CD4-positive, alpha-beta T cell treated with Interleukin-17A for 4 hours (primary cell): ENCODE measurements around the gene MAN2B1.
"Not testable (repeated sequence)": the region's sequence is repeated elsewhere in the genome, so short reads cannot be mapped to it uniquely, and the experiment has no call there.

ENCODE experiments used
- DNase-seq: peaks from one replicate; pipeline ENCODE4 v3.0.0-alpha.2; 2020; ENCODE audit warnings: mixed read lengths

MAN2B1 gene

DNA sequence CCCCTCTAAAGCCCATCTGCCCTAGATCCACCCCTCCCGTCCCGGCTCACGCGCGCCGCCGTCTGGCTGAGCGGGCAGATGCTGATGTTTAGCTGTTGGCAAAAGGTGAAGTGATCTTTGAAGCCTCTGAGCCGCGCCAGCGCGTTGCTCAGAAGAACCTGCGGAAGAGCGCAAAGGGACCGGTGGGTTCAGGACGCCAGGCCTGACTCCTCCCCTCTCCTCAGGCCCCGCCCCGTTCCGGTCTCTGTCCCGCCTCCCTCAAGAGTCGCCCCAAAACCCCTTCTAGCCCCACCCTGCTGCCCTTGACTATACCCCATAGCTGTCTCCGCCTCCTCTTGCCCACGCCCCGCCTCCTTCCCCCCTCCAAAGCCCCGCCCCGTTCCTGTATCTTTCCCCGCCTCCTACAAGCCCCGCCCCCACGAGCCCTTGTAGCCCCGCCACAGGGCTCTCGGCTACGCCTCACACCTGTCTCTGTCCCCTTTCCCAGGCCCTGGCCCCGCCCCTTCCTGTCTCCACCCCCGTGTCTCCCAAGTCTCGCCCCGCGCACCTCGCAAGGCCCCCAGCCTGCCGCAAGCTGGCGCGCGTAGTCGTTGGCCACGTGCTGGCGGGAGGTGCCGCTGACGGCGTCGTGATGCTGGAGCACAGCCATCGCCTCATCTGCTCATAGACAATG lies 9.5 kb downstream of the MAN2B1 start:
- DNase-seq = no peak

DNA sequence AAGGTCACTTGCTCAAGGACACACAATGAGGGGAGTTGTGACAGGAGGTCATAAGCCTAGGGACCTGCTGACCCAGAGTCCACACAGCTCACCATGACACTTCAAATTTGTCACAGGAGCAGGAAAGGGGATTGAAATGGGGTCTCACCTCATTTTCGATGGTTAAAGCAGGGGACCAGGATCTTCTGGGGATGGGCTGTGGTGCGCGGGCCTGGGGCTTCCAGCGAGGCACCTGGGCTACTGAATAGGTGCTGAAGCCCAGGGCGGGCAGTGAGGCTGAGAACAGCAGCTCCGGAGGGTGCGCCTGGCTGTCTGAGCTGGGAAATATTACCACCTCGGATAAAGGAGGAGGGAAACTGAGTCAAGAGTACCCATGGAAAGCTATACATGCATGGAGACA lies 11.0 kb downstream of the MAN2B1 start:
- DNase-seq = no peak

DNA sequence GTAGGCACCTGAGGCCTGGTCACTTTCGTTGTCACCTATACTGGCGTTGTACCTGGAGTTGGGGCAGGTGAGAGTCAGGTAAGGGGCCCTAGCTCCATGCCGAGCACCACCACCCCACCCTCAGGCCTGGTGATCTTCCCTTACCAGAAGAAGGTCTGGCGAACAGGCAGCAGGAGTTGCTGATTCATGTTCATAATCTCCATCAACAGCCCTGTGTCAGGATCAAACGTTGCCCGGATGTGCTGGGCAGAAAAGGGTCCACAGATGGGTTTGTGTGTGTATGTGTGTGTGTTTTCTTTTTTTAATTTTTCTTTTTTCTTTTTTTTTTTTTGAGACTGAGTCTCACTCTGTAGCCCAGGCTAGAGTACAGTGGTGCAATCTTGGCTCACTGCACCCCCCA lies 14.3 kb downstream of the MAN2B1 start:
- no peak for DNase-seq

DNA sequence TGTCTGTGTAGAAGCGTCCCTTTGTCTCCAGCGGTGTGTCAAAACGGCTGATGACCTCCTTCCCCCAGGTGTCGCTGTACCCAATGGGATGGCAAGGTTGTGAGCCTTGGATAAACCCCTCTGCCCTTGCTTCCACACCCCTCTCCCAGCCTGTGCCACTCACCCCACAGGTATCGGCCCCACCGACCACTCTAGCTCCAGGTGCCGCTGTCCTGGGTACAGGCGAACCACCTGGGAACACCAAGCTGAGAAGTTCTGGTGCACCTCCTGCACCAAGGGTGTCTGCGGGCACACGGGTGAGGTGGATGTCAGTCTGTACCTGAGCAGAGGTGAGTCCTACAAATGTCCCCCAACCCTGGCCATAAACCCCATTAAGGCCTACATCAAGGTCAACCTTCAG lies 16.6 kb downstream of the MAN2B1 start:
- DNase-seq = no peak

DNA sequence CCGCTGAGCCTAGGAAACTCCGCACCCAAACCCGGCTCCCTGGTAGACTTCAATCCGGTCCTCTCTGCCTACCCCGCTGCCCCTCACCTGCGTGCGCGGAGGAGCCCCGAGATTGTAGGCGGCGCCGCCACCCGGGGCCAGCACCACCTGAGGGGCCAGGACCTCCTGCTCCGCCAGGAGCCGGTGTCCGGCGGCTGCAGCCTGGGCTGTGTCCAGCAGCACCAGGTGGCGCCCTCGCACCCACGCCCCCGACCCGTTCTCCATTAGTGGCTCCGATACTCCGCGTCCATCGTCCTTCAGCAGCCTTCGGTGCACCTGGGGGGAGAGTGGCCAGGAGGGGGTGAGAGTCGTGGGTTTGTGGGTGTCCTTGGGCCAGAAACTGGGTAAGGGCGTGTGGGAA lies 18.5 kb downstream of the MAN2B1 start:
- no peak for DNase-seq

DNA sequence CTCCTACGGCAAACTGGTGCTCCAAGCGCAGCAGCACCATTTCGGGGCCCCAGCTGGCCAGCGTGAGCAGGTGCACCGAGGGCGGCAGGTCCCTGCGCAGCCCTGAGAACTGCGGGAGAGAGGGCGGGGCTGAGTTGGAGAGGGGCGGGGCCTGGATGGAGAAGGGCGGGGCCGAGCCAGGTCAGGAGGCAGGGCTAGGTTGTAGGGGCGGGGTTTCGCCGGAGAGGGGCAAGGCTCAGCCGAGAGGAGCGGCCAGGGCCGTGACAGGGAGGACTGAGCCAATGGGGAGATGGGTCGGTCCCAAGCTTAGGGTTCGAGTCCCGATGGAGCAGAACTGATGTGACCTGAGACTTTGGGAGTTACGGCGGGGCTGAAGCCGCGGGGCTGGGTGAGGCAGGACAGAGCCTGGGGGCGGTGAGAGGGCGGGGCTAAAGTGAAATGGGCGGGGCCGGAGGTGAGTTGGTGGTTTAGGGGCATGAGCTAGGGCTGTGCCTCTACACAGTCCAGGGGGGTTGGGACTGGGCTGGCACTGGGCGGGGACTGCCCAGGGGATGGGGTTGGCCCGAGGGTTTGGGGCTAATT lies 19.0 kb downstream of the MAN2B1 start:
- DNase-seq = peak; percentile 44

DNA sequence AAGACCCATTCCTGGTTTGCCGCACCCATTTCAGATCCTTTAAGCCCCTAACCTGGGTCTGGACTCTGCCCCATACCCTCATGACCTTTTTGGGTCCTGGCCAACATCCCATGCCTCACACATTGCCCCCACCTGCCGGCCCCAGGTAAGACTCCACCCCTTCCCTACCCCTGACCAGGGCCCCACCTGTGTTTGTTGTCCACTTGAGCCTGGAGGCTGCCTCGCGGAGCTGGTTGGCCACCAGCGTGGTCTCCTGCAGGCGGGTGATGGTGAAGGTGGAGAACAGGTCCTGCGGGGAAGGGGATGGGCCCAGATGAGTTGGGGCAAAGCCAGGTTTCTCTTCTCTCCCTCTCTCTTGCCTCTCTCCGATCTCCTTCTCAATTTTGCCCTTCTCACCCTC lies 19.5 kb downstream of the MAN2B1 start:
- DNase-seq = no peak

DNA sequence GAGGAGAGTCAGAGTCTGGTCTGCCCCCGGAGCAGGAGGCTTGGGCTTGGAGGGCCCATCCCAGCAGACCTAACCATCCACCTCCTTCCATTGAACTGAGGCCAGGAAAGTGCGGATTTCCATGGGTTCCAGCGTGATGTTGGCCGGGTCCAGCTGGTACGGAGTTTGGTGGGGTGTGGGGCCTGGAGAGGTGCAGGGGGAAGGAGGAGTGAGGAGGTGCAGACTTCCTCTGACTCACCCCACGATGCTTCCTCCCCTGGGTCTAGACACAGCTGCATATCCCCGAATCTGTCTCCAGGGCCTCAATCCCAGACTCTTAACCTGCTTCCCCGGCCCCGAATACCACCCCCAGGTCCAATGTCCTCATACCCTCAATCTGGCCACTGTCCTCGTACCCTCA lies 20.0 kb downstream of the MAN2B1 start:
- DNase-seq = no peak

DNA sequence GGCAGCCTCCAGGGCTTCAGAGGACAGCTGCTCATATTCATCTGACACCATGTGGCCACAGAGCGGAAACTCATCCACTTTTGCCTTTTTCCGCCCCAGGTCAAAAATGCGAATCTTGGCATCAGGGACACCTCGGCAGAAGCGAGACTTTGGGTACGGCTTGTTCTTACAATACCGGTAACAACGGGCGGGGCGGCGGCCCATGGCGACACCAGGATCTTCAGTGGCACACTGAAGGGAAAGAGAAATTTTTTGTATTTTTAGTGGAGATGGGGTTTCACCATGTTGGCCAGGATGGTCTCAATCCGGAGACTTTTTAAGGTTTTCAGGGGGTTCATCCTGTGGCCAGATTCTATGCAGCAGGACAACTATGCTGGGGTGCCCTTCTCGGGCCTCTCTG lies 22.8 kb downstream of the MAN2B1 start:
- DNase-seq = not testable (repeated sequence)

DNA sequence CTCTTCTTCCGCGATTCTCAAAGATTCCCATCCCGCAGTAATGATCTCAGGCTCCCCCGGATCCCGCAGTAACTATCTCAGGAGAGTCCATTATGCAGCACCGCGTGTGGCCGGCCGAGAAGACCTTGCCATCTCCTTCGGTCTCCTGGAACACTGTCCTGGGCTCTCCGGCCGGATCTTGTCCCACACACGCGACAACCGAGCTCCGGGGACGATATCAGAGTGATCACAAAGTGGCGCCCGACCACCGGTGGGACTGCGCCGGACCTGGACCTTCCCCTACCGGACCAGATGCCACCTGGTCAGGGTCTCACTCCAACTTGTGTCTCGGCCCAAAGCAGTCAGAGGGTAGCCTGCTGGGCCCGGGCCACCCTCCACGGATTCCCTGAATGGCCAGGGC lies 24.0 kb downstream of the MAN2B1 start:
- DNase-seq = no peak

DNA sequence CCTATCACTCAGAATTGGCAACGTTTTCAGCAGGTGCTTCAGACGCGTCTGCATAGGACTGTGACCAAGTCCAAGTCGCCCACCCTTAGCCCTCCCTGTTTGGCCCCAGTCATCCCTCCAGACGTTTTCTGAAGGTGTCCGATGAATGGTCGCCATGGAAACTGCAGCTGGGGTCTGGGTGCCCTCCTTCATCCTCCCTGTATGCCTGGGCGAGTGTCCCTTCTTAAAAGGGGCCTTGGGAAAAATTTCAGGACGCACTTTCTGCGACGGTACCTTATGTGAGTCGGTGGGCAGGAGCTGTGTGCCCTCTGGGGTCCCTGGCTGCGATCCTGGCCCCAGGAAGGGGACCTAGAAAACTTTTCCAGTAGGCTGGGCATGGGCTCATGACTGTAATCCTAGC lies 25.1 kb downstream of the MAN2B1 start:
- DNase-seq = no peak

DNA sequence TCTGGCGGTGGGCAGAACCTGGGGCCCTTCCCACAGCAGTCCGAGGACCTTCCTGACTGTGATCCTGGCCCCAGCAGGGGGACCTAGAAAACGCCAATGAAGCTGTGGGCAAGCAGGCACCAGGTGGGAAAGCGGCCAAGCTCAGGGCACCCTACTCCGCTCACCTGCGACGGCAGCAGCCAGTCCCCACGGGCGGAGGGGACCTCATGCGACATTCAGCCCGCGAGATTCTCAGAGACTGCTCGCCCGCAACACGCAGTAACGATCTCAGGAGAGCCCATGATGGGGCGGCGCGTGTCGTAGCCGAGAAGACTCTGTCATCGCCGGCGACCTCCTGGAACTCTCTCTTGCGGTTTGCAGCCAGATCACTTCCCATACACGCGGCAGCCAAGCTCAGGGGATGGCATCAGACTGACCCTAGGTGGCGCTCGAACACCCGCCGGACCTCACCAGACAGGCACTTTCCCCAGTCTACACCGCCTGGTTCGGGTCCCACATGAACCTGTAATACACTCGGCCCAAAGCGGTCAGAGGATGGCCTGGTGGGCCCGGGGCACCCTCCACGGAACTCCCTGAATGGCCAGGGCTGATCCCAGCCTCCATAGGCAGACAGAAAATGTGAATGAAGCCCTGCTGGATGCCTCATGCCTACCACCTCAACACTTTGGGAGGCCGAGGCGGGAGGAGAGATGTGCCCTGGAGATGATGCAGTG lies 26.5 kb downstream of the MAN2B1 start:
- DNase-seq = peak; percentile 91

DNA sequence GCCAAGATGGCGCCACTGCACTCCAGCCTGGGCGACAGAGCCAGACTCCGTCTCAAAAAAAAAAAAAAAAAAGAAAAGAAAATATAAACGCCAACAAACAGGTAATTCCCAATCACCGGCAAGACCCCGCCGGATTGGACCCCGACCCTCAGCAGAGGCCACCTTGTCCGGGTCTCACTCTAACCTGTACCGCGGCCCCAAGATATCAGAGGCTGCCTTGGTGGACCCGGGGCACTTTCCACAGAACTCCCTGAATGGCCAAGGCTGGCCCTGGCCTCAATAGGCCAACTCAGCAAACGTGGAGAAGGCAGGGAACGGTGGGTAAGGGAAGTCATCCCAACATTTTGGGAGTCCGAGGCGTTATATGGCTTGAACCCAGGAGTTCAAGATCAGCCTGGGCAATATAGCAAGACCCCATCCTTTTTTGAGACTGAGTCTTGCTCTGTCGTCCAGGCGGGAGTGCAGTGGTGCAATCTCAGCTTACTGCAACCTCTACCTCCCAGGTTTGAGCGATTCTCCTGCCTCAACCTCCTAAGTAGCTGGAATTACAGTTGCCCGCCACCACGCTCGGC lies 27.8 kb downstream of the MAN2B1 start:
- DNase-seq = no peak

DNA sequence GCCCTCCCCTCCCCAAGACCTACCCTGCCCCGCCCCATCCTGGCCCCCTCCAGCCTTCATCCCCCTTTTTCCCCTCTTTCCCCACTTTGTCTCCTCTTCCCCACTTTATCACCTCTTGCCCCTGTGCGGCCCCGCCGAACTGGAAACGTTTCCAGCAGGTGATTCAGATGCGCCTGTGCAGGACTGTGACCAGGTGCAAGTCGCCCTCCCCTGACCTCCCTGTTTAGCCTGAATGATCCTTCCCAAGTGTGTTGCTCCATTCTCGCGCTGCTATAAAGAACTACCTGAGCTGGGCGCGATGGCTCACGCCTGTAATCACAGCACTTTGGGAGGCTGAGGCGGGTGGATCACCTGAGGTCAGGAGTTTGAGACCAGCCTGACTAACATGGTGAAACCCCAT lies 29.9 kb downstream of the MAN2B1 start:
- DNase-seq = no peak

DNA sequence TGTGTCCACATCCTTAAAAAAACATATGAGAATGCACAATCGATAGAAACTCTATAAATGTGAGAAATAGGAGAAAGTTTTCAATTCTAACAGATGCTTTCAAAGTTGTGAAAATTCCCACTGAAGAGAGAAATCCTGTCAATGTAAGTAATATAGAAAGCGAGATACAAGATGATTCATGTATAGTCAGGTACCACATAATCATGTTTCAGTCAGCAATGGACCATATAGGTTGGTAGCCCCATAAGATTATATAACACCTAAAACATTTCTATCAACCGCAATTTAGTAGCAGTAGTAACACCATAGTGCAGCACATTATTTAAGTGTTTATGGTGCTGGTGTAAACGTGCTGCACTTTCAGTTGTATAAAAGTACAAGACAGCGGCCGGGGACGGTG lies 37.3 kb downstream of the MAN2B1 start:
- no peak for DNase-seq

DNA sequence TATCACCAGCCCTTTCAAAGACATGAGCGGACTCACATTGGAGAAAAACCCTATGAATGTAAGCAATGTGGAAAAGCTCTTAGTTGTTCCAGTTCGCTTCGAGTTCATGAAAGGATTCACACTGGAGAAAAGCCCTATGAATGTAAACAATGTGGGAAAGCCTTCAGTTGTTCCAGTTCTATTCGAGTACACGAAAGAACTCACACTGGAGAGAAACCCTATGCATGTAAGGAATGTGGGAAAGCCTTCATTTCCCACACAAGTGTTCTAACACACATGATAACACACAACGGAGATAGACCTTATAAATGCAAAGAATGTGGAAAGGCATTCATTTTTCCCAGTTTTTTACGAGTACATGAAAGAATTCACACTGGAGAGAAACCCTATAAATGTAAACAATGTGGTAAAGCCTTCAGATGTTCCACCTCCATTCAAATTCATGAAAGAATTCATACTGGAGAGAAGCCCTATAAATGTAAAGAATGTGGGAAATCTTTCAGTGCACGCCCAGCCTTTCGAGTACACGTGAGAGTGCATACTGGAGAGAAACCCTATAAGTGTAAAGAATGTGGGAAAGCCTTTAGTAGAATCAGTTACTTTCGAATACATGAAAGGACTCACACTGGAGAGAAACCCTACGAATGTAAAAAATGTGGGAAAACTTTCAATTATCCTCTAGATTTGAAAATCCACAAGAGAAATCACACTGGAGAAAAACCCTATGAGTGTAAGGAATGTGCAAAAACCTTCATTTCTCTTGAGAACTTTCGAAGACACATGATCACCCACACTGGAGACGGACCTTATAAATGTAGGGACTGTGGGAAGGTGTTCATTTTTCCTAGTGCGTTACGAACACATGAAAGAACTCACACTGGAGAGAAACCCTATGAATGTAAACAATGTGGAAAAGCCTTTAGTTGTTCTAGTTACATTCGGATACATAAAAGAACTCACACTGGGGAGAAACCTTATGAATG lies 38.2 kb downstream of the MAN2B1 start:
- no peak for DNase-seq

DNA sequence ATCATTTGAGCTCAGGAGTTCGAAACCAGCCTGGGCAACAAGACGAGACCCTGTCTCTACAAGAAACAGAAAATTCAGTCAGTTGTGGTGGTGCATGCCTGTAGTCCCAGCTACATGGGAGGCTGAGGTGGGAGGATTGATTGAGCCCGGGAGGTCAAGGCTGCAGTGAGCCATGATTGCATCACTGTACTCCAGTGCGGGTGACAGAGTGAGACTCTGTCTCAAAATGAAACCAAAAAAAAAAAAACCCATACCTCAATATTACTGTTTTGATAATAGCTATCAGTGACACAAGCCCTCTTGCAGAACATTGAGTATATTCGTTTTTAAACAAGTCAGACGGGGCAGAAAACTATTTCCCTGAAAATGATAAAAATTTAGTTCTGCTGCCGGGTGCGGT lies 39.6 kb downstream of the MAN2B1 start:
- no peak for DNase-seq

DNA sequence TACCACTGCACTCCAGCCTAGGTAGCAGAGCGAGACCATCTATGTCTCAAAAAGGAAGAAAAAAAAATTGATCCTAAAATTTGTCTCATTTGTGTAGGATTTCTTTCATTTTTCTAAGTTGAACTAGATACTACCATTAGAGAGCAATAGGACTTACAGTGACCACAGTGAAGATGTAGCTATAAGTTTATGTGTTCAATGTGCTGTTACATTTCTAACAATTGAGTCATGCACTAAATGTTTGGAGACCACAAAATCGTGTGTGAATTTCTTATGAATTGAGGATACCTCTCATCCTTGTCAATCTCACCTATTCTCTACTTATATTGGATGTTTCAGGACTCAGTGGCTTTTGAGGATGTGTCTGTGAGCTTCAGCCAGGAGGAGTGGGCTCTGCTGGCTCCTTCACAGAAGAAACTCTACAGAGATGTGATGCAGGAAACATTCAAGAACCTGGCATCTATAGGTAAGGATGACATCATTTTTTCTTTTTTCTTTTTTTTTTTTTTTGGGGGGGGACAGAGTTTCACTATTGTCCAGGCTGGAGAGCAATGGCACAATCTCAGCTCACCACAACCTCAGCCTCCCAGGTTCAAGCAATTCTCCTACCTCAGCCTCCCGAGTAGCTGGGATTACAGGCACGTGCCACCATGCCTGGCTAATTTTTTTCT lies 43.0 kb downstream of the MAN2B1 start:
- no peak for DNase-seq

DNA sequence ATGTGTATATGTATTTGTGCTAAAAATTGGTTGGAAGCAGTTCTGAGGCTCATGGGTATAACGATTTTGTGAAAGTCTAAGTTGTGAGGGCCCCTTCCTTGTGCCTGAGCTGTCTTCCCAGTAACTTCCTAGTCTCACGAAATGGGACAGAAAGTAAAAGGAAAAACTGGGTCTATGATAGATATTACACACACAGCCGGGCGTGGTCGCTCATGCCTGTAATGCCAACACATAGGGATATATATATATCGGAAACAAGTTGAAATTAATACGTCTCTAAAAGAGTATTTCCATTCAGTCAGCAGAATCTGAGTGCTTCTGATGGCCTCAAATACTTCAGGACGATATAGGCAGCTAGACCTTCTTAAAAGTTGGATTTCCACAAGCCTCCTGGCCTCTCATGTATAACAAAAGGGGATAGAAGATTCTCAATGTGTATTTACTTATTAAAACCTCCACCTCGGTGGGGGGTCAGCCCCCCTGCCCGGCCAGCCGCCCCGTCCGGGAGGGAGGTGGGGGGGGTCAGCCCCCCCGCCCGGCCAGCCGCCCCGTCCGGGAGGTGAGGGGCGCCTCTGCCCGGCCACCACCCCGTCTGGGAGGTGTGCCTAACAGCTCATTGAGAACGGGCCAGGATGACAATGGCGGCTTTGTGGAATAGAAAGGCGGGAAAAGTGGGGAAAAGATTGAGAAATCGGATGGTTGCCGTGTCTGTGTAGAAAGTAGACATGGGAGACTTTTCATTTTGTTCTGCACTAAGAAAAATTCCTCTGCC lies 45.1 kb downstream of the MAN2B1 start:
- DNase-seq = not testable (repeated sequence)

DNA sequence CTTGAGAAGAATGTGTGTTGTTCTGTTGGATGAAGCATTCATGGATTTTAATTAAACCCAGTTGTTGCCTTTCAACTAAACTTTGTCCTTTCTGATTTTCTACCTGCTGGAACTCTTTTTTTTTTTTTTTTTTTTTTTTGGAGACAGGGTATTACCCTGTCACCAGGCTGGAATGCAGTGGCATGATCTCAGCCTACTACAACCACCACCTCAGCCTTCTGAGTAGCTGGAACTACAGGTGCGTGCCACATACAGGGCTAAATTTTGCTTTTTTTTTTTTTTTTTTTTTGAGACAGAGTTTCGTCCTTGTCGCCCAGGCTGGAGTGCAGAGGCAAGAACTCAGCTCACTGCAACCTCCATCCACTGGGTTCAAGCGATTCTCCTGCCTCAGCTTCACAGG lies 48.9 kb downstream of the MAN2B1 start:
- no peak for DNase-seq

DNA sequence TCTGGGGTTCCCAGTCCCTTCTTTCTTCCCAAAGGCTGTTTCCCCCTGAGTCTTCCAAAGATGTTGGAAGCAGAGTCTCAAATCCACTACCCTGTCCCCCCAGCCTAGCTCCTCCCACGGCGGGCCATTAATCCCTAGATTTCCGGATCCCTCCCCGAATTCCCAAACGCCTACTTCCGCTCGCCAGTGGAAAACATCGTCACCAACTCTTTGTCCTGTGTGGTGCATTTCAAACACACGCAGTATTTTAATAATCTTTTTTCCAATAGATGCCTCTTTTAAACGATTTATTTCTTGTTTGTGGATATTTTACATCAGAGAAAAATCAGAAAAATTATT lies 55.2 kb downstream of the MAN2B1 start:
- DNase-seq = no peak
